Hepatocyte (in vitro differentiated cells): ENCODE results near the gene FTSJ1. TPM values are rescaled to one million over a fixed set of nuclear protein-coding genes. Genes with fewer than 3 reads are reported as not detected.
"Not testable (repeated sequence)": the region's sequence is repeated elsewhere in the genome, so short reads cannot be mapped to it uniquely, and the experiment has no call there.

Experiments used
- DNase-seq: peaks from one replicate; pipeline ENCODE4 v3.0.0-alpha.2; 2016; ENCODE audit warnings: low spot score
- H2AFZ ChIP-seq: fragments of 200-600 bp; sonication (generic); 2 replicates; pipeline ENCODE4 v1.6.0; 2016; ENCODE audit warnings: antibody characterized with exemption, mild to moderate bottlenecking
- H3K27ac ChIP-seq: fragments of 200-600 bp; sonication (generic); 2 replicates; pipeline ENCODE4 v1.5.1; 2016; ENCODE audit warnings: mild to moderate bottlenecking
- H3K27me3 ChIP-seq: fragments of 200-600 bp; sonication (generic); 2 replicates; pipeline ENCODE4 v1.6.1; 2016
- H3K36me3 ChIP-seq: fragments of 200-600 bp; sonication (generic); replicated peaks from 2 replicates; pipeline ENCODE4 v1.5.1; 2016; ENCODE audit warnings: low read depth; ENCODE audit not compliant: insufficient read depth
- H3K4me1 ChIP-seq: fragments of 200-600 bp; sonication (generic); 2 replicates; pipeline ENCODE4 v1.5.1; 2016; ENCODE audit warnings: mild to moderate bottlenecking, moderate library complexity; ENCODE audit not compliant: insufficient read depth
- H3K4me2 ChIP-seq: fragments of 200-600 bp; sonication (generic); 2 replicates; pipeline ENCODE4 v1.6.0; 2016
- H3K4me3 ChIP-seq: fragments of 200-600 bp; sonication (generic); 2 replicates; pipeline ENCODE4 v1.5.1; 2016; ENCODE audit warnings: mild to moderate bottlenecking
- H3K79me2 ChIP-seq: fragments of 200-600 bp; sonication (generic); 2 replicates; pipeline ENCODE4 v1.6.0; 2017; ENCODE audit warnings: mild to moderate bottlenecking
- H3K9me2 ChIP-seq: fragments of 200-600 bp; sonication (generic); replicated peaks from 2 replicates; pipeline ENCODE4 v1.6.0; 2017; ENCODE audit warnings: mild to moderate bottlenecking; ENCODE audit not compliant: insufficient read depth
- H3K9me3 ChIP-seq: fragments of 200-600 bp; sonication (generic); 2 replicates; pipeline ENCODE4 v1.5.1; 2016; ENCODE audit warnings: low read depth, mild to moderate bottlenecking
- H4K20me1 ChIP-seq: fragments of 200-600 bp; sonication (generic); 2 replicates; pipeline ENCODE4 v1.6.0; 2016; ENCODE audit warnings: mild to moderate bottlenecking; ENCODE audit not compliant: insufficient read depth, poor library complexity, severe bottlenecking
- EZH2 ChIP-seq: fragments of 200-600 bp; sonication (generic); IDR thresholded peaks from 2 replicates; pipeline ENCODE4 v1.6.1; 2016; ENCODE audit warnings: antibody characterized with exemption, mild to moderate bottlenecking, borderline replicate concordance
- EZH2phosphoT487 ChIP-seq: fragments of 200-600 bp; sonication (generic); IDR thresholded peaks from one replicate; pipeline ENCODE4 v1.6.1; 2018; ENCODE audit warnings: antibody characterized with exemption, mild to moderate bottlenecking, low read depth, moderate library complexity; ENCODE audit not compliant: unreplicated experiment, severe bottlenecking
- WGBS: methylation state at CpG from one replicate; pipeline ENCODE4 v1.1.6; 2016; ENCODE audit warnings: low lambda C conversion rate; ENCODE audit errors: missing lambda C conversion rate; 5-methylcytosine and 5-hydroxymethylcytosine counted together
- polyA plus RNA-seq: library from polyadenylated mRNA; unstranded; fragments of >200 nt; fragmentation: Nextera tagmentation; extraction: Ambion mirVana; gene quantifications from 2 replicates; pipeline ENCODE4 v1.2.1, GENCODE V29; 2016
- total RNA-seq: library from RNA; depleted of rRNA; stranded (reverse); fragments of >200 nt; gene quantifications from 2 replicates; pipeline ENCODE4 v1.2.3, GENCODE V29; 2014
- TF ChIP-seq, protein P1 (sequence below): fragments of 200-600 bp; sonication (generic); IDR thresholded peaks from 2 replicates; pipeline ENCODE4 v1.5.1; 2016; ENCODE audit warnings: antibody characterized with exemption, mild to moderate bottlenecking; ENCODE audit not compliant: poor library complexity

FTSJ1 gene
- total and polyA plus RNA-seq, 2 experiments from 2014 or later = 38.4 to 43.8 TPM

GRCh38 chrX:48516285-48516684 is 40.3 kb downstream of the FTSJ1 start:
- no peak overlapping the region for H3K4me2 ChIP-seq
- H3K36me3 ChIP-seq = no peaks in the 10 kb centered on the region
- H3K27ac ChIP-seq = no peak overlapping the region
- WGBS = 78% methylated on average over 10 of the region's 10 CpGs
- H3K79me2 ChIP-seq = no peaks in the 10 kb centered on the region
- TF ChIP-seq EZH2phosphoT487 (no peak), EZH2 (no peak)
- TF ChIP-seq, protein P1, sequence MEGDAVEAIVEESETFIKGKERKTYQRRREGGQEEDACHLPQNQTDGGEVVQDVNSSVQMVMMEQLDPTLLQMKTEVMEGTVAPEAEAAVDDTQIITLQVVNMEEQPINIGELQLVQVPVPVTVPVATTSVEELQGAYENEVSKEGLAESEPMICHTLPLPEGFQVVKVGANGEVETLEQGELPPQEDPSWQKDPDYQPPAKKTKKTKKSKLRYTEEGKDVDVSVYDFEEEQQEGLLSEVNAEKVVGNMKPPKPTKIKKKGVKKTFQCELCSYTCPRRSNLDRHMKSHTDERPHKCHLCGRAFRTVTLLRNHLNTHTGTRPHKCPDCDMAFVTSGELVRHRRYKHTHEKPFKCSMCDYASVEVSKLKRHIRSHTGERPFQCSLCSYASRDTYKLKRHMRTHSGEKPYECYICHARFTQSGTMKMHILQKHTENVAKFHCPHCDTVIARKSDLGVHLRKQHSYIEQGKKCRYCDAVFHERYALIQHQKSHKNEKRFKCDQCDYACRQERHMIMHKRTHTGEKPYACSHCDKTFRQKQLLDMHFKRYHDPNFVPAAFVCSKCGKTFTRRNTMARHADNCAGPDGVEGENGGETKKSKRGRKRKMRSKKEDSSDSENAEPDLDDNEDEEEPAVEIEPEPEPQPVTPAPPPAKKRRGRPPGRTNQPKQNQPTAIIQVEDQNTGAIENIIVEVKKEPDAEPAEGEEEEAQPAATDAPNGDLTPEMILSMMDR = no peak
- H3K4me1 ChIP-seq = no peaks in the 10 kb centered on the region
- H3K9me2 ChIP-seq = no peaks in the 10 kb centered on the region
- no peak for DNase-seq
- no peak overlapping the region for H2AFZ ChIP-seq
- no peak overlapping the region for H3K4me3 ChIP-seq
- no peaks in the 10 kb centered on the region for H4K20me1 ChIP-seq
- H3K27me3 ChIP-seq = no peaks in the 10 kb centered on the region
- no peaks in the 10 kb centered on the region for H3K9me3 ChIP-seq

- WGBS = 71% methylated on average over 5 of the region's 5 CpGs
- no peaks in the 10 kb centered on the region for H3K4me1 ChIP-seq
- H3K36me3 ChIP-seq = no peaks in the 10 kb centered on the region
- no peaks in the 10 kb centered on the region for H3K9me3 ChIP-seq
- H3K4me3 ChIP-seq = no peak overlapping the region
- TF ChIP-seq EZH2phosphoT487 (no peak), EZH2 (no peak)
- TF ChIP-seq, protein P1 = no peak
- H2AFZ ChIP-seq = no peak overlapping the region
- H3K27me3 ChIP-seq = no peaks in the 10 kb centered on the region
- no peak for DNase-seq
- no peaks in the 10 kb centered on the region for H4K20me1 ChIP-seq
- no peak overlapping the region for H3K27ac ChIP-seq
- H3K9me2 ChIP-seq = no peaks in the 10 kb centered on the region
- no peaks in the 10 kb centered on the region for H3K79me2 ChIP-seq
- H3K4me2 ChIP-seq = no peak overlapping the region
These were observed 41.0 kb downstream of the FTSJ1 start for GRCh38 chrX:48516987-48517386.

DNA sequence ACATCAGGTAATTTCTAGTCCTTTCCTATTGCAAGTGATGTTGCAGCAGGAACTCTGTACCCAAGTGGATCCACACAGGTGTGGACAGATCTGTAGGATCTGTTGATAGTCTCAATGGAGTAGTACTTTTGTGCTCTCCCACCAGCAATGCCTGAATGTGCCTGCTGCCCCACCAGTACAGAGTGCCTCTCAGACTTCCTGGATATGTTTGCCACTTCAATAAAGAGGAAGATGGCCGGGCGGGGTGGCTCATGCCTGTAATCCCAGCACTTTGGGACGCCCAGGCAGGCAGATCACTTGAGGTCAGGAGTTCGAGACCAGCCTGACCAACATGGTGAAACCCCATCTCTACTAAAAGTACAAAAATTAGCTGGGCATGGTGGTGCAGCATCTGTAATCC is 43.5 kb downstream of the FTSJ1 start:
- H3K4me2 ChIP-seq, H3K4me3 ChIP-seq, DNase-seq, H3K4me1 ChIP-seq, H3K36me3 ChIP-seq, H3K27ac ChIP-seq, H2AFZ ChIP-seq, H3K27me3 ChIP-seq, H4K20me1 ChIP-seq, H3K9me2 ChIP-seq, H3K9me3 ChIP-seq: not testable (repeated sequence)
- peaks cover 12% of the 10 kb centered on the region for H3K79me2 ChIP-seq
- 61% methylated on average over 4 of the region's 4 CpGs for WGBS

DNA sequence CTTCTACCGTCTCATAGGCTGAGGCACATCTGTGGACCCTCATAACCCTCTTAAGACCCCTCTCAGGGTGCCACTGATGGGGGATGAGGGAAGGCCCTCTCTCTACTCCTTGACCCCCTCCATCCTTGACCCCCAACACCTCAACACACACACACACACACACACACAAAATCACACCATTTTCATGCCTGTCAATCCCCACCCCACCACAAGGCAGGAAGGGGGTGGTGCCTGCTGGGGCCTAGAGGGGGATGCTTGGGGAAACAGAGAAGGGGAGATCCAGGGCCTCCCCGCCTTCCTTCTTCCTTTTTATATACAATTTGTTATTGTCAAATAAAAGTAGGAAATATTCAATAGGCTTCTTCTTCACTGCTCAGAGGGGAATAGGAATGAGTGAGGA is 44.5 kb downstream of the FTSJ1 start:
- H3K79me2 ChIP-seq = peaks cover 19% of the 10 kb centered on the region
- H3K27me3 ChIP-seq = no peaks in the 10 kb centered on the region
- H3K27ac ChIP-seq = no peak overlapping the region
- WGBS = 75% methylated on average over 2 of the region's 2 CpGs
- no peak overlapping the region for H3K4me3 ChIP-seq
- no peak overlapping the region for H3K4me2 ChIP-seq
- no peaks in the 10 kb centered on the region for H3K9me2 ChIP-seq
- TF ChIP-seq EZH2 (no peak), EZH2phosphoT487 (no peak)
- TF ChIP-seq, protein P1 = no peak
- H3K9me3 ChIP-seq = no peaks in the 10 kb centered on the region
- no peak overlapping the region for H2AFZ ChIP-seq
- no peaks in the 10 kb centered on the region for H4K20me1 ChIP-seq
- H3K4me1 ChIP-seq = no peaks in the 10 kb centered on the region
- no peak for DNase-seq
- no peaks in the 10 kb centered on the region for H3K36me3 ChIP-seq
